Activated CD4-positive, alpha-beta T cell treated with anti-CD3 and anti-CD28 coated beads, Interleukin-2, amount 50 U/mL, for 4 hours (primary cell): ENCODE measurements around the gene TRNP1.

Source experiments
- DNase-seq, 2 experiments: peaks; one replicate each; pipeline ENCODE4 v3.0.0-alpha.2; 2020

Gene TRNP1

DNA sequence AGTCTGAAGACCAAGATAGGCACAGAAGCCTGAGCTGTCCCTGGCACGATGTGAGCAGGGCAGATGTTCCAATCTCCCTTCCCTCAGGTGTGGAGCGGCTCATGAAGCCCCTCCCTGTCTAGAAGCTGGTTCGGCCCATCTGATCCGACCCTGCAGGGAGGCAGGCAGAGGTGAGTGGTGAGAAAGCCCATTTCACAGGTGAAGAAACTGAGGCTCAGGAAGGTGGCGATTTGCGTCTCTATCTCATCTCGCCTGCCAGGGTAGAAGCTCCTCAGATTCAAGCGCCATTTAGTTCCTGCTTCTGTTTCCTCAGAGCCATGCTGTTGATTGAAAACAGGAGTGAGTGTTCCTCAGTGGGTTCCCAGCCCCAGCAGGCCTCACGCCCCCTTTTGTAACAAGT, 36.0 kb downstream of the TRNP1 start:
- DNase-seq: no peak

GRCh38 chr1:27031235-27032118, 38.0 kb downstream of the TRNP1 start:
- no peak for DNase-seq

- no peak for DNase-seq
Measured at GRCh38 chr1:27032119-27032461, 38.6 kb downstream of the TRNP1 start.

GRCh38 chr1:27033043-27033746, 39.7 kb downstream of the TRNP1 start:
- DNase-seq: no peak

- DNase-seq: no peak
Measured at GRCh38 chr1:27035344-27035743, 41.9 kb downstream of the TRNP1 start.

DNA sequence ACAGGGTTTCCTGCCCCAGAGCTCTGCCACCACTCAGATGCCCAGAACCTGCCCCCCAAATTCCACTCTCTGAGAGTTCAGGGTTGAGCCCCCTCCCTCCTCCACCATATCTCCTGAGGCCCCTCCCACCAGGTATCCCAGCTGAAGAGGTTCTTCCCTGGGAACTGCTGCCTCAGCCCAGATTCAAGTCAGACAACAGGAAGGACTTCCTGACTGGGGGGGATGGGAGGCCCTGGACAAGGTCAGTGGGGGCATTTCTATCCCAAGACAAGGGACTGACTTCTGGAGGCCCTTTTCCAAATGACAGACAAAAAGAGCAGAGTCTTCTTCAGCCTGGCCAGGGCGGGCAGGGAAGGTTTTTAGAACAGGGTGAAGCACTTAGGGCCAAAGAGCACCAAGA, 43.2 kb downstream of the TRNP1 start:
- DNase-seq: no peak

- DNase-seq: no peak
Measured at GRCh38 chr1:27037518-27037917, 44.0 kb downstream of the TRNP1 start.

GRCh38 chr1:27038020-27038419, 44.5 kb downstream of the TRNP1 start:
- DNase-seq: no peak

- DNase-seq: no peak
Measured at GRCh38 chr1:27042670-27043069, 49.2 kb downstream of the TRNP1 start.

GRCh38 chr1:27044613-27045151, 51.2 kb downstream of the TRNP1 start:
- peak; percentile 86 to 95 for DNase-seq

GRCh38 chr1:27045973-27046558, 52.6 kb downstream of the TRNP1 start:
- DNase-seq: peak; percentile 49 to 63

GRCh38 chr1:27047914-27048313, 54.4 kb downstream of the TRNP1 start:
- DNase-seq: no peak

DNA sequence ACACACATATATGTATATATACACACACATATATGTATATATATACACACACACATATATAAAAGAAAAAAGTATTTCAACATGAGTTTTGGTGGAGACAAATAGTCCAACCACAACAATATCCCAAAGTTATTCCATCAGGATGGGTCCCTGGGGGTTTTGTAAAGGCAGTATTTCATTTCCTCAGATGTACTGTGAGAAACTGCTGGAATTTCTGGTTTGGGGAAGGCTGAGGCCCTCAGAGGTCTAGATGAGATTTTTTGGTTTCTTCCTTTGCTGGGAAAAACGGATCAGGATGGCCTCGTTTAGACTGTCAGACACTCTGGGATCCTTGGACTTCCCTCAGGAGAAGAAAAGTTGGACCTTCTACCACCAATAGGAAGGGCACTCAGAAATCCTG, 55.6 kb downstream of the TRNP1 start:
- no peak for DNase-seq

DNA sequence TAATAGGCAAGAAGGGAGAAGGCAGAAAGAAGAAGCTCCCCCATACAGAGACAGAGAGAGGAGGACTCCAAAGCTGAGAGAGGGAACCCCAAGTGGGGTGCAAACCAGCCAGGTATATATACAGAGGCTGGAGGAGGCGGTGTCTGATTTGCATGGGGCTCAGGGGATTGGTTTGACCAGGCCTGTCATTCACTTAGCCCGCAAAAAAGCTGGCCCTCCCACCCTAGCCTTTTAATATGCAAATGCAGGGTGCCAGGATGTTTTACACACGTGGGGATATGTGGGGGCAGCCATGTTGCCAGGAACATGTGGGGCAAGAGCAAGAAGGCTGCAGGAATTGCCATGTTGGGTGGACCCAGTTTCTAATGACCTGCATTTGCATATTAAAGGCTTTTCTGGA, 56.1 kb downstream of the TRNP1 start:
- DNase-seq: no peak
